HG03354 (cell line): ENCODE results near the gene ANKS3.

Experiments used
- ATAC-seq: cut with Tn5 transposase; IDR thresholded peaks from one replicate; pipeline ENCODE4 v1.9.1; 2021; ENCODE audit warnings: mild to moderate bottlenecking; ENCODE audit not compliant: unreplicated experiment, poor library complexity, severe bottlenecking

Gene ANKS3

GRCh38 chr16:4734063-4734729, at the start of gene ANKS3, which contains the start of gene DNAAF8:
ANKS3 (minus strand) TSS chr16:4734271; CDS start chr16:4730149, 4,122 bp downstream.
DNAAF8 (plus strand) TSS chr16:4734537; CDS start chr16:4736515, 1,978 bp downstream.
- peak; percentile 75 for ATAC-seq

- ATAC-seq = no peak
These were observed 49.3 kb upstream of the ANKS3 start for GRCh38 chr16:4783251-4783950.

GRCh38 chr16:4780235-4780634, 46.2 kb upstream of the ANKS3 start:
- ATAC-seq = no peak

GRCh38 chr16:4778050-4778392, 44.0 kb upstream of the ANKS3 start:
- no peak for ATAC-seq

- ATAC-seq = no peak
These were observed 43.4 kb upstream of the ANKS3 start for GRCh38 chr16:4777339-4778049.

GRCh38 chr16:4776141-4776705, 42.2 kb upstream of the ANKS3 start:
- ATAC-seq = no peak

GRCh38 chr16:4775005-4775404, 40.9 kb upstream of the ANKS3 start:
- ATAC-seq = no peak

- ATAC-seq = no peak
These were observed 38.3 kb upstream of the ANKS3 start for GRCh38 chr16:4772351-4772750.

- no peak for ATAC-seq
These were observed 37.6 kb upstream of the ANKS3 start for GRCh38 chr16:4771646-4772045.

- ATAC-seq = no peak
These were observed 35.2 kb upstream of the ANKS3 start for GRCh38 chr16:4769306-4769638.

GRCh38 chr16:4768549-4769305, 34.7 kb upstream of the ANKS3 start:
- peak; percentile 70 for ATAC-seq

- peak; percentile 2 for ATAC-seq
These were observed 33.9 kb upstream of the ANKS3 start for GRCh38 chr16:4767872-4768548.

- peak; percentile 86 for ATAC-seq
These were observed 33.0 kb upstream of the ANKS3 start, which contains the start of gene ZNF500 for GRCh38 chr16:4766875-4767628. ZNF500 (minus strand) TSS chr16:4767162; CDS start chr16:4765978, 1,184 bp downstream.

GRCh38 chr16:4765511-4766474, 31.7 kb upstream of the ANKS3 start:
- ATAC-seq = no peak

- no peak for ATAC-seq
These were observed 29.7 kb upstream of the ANKS3 start for GRCh38 chr16:4763791-4764190.

GRCh38 chr16:4762205-4762604, 28.1 kb upstream of the ANKS3 start:
- ATAC-seq = no peak

- no peak for ATAC-seq
These were observed 26.3 kb upstream of the ANKS3 start for GRCh38 chr16:4760221-4760910.
